Measurements from ENCODE around the gene SV2C.
"Not testable (repeated sequence)": the region's sequence is repeated elsewhere in the genome, so short reads cannot be mapped to it uniquely, and the experiment has no call there.

Gene SV2C, protein sequence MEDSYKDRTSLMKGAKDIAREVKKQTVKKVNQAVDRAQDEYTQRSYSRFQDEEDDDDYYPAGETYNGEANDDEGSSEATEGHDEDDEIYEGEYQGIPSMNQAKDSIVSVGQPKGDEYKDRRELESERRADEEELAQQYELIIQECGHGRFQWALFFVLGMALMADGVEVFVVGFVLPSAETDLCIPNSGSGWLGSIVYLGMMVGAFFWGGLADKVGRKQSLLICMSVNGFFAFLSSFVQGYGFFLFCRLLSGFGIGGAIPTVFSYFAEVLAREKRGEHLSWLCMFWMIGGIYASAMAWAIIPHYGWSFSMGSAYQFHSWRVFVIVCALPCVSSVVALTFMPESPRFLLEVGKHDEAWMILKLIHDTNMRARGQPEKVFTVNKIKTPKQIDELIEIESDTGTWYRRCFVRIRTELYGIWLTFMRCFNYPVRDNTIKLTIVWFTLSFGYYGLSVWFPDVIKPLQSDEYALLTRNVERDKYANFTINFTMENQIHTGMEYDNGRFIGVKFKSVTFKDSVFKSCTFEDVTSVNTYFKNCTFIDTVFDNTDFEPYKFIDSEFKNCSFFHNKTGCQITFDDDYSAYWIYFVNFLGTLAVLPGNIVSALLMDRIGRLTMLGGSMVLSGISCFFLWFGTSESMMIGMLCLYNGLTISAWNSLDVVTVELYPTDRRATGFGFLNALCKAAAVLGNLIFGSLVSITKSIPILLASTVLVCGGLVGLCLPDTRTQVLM

GRCh38 chr5:76082772-76083554 lies at the start of gene SV2C:
SV2C (plus strand) TSS chr5:76083383; CDS start chr5:76131751, 48,368 bp downstream.
- peaks cover 15% of the 10 kb centered on the region; the same call in 1 of the 2 replicates for H3K4me1 ChIP-seq (ENCODE audit: control insufficient read depth, insufficient read depth, low read length)
- no peaks in the 10 kb centered on the region for H3K9me3 ChIP-seq (ENCODE audit: control insufficient read depth, insufficient read depth, low read depth, low read length)
- H3K9ac ChIP-seq (ENCODE audit: low read length) = no peak within 1 kb of the TSS
- H3K27ac ChIP-seq (ENCODE audit: low read depth, low read length) = no peak within 1 kb of the TSS
- no peaks in the 10 kb centered on the region for H3K36me3 ChIP-seq (ENCODE audit: control insufficient read depth, insufficient read depth, low read length)
- H3K4me3 ChIP-seq (ENCODE audit: low read depth, low read length) = peak within 1 kb of the TSS; percentile 74
- H3K27me3 ChIP-seq (ENCODE audit: control insufficient read depth, insufficient read depth, low read length) = peaks cover 98% of the 10 kb centered on the region

- peak overlapping the region; percentile 60 for H3K9ac ChIP-seq (ENCODE audit: low read length)
- H3K27me3 ChIP-seq (ENCODE audit: control insufficient read depth, insufficient read depth, low read length); H3K4me1 ChIP-seq (ENCODE audit: control insufficient read depth, insufficient read depth, low read length); H3K36me3 ChIP-seq (ENCODE audit: control insufficient read depth, insufficient read depth, low read length); H3K9me3 ChIP-seq (ENCODE audit: control insufficient read depth, insufficient read depth, low read depth, low read length); H3K27ac ChIP-seq (ENCODE audit: low read depth, low read length): not testable (repeated sequence)
- peak overlapping the region; percentile 65 for H3K4me3 ChIP-seq (ENCODE audit: low read depth, low read length)
Observed at GRCh38 chr5:76037736-76038151, 45.4 kb upstream of the SV2C start.

DNA sequence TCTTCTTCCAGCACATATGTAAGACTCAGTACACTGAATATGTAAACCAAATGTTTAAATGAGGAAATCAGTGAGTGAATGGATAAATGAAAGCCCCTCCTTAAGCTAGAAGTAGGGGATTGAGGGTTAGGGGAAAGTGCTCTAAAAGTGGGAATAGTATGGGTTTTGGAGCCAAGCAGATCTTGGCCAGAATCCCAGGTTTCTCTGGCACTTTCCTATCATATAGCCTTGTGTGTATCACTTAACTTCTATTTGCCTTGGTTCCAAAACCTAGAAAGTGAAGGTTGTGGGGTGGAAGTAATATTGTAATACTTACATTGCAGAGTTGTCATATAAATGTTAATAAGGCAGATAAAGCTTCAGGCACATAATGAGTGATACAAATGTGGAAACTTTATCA lies 45.0 kb upstream of the SV2C start:
- Histone ChIP-seq H3K4me1 (ENCODE audit: control insufficient read depth, insufficient read depth, low read length) (peaks cover 4% of the 10 kb centered on the region; the same call in 1 of the 2 replicates), H3K4me3 (ENCODE audit: low read depth, low read length) (peak overlapping the region; percentile 65), H3K27me3 (ENCODE audit: control insufficient read depth, insufficient read depth, low read length) (no peaks in the 10 kb centered on the region), H3K9me3 (ENCODE audit: control insufficient read depth, insufficient read depth, low read depth, low read length) (no peaks in the 10 kb centered on the region), H3K9ac (ENCODE audit: low read length) (no peak overlapping the region), H3K36me3 (ENCODE audit: control insufficient read depth, insufficient read depth, low read length) (no peaks in the 10 kb centered on the region), H3K27ac (ENCODE audit: low read depth, low read length) (no peak overlapping the region)

DNA sequence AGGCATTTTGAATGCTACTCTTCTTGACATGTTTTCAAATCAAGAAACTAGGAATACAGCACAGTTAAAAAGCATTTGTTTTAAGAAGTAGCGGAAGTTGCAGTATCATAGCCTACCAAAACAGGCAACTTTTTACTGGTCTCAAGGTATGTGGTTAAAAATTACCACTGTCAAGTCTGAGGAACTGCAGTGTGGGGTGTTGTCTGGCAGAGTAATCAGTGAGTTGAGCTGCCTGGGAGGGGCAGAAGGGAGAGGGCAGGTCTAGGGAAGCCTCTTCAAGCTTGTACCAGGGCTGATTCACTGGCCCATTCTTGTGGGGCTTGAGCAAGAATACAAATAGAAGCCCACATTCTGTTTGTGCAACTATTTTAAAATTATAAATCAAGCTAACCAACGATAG lies 42.4 kb upstream of the SV2C start:
- H3K36me3 ChIP-seq (ENCODE audit: control insufficient read depth, insufficient read depth, low read length) = no peaks in the 10 kb centered on the region
- H3K27ac ChIP-seq (ENCODE audit: low read depth, low read length) = no peak overlapping the region
- no peaks in the 10 kb centered on the region for H3K27me3 ChIP-seq (ENCODE audit: control insufficient read depth, insufficient read depth, low read length)
- no peak overlapping the region for H3K9ac ChIP-seq (ENCODE audit: low read length)
- peaks cover 4% of the 10 kb centered on the region; the same call in 1 of the 2 replicates for H3K4me1 ChIP-seq (ENCODE audit: control insufficient read depth, insufficient read depth, low read length)
- H3K4me3 ChIP-seq (ENCODE audit: low read depth, low read length) = no peak overlapping the region
- no peaks in the 10 kb centered on the region for H3K9me3 ChIP-seq (ENCODE audit: control insufficient read depth, insufficient read depth, low read depth, low read length)

- Histone ChIP-seq H3K4me3 (ENCODE audit: low read depth, low read length) (no peak overlapping the region), H3K9me3 (ENCODE audit: control insufficient read depth, insufficient read depth, low read depth, low read length) (no peaks in the 10 kb centered on the region), H3K27ac (ENCODE audit: low read depth, low read length) (no peak overlapping the region), H3K4me1 (ENCODE audit: control insufficient read depth, insufficient read depth, low read length) (peaks cover 4% of the 10 kb centered on the region; the same call in 1 of the 2 replicates), H3K36me3 (ENCODE audit: control insufficient read depth, insufficient read depth, low read length) (no peaks in the 10 kb centered on the region), H3K9ac (ENCODE audit: low read length) (no peak overlapping the region), H3K27me3 (ENCODE audit: control insufficient read depth, insufficient read depth, low read length) (no peaks in the 10 kb centered on the region)
Observed at GRCh38 chr5:76041863-76042262, 41.3 kb upstream of the SV2C start.

- no peak overlapping the region for H3K9ac ChIP-seq (ENCODE audit: low read length)
- H3K36me3 ChIP-seq (ENCODE audit: control insufficient read depth, insufficient read depth, low read length) = no peaks in the 10 kb centered on the region
Observed at GRCh38 chr5:76046741-76047140, 36.4 kb upstream of the SV2C start.

GRCh38 chr5:76050134-76050533 lies 33.0 kb upstream of the SV2C start:
- H3K4me3 ChIP-seq (ENCODE audit: low read depth, low read length) = no peak overlapping the region
- H3K4me1 ChIP-seq (ENCODE audit: control insufficient read depth, insufficient read depth, low read length) = no peaks in the 10 kb centered on the region
- no peak overlapping the region for H3K27ac ChIP-seq (ENCODE audit: low read depth, low read length)
- H3K27me3 ChIP-seq (ENCODE audit: control insufficient read depth, insufficient read depth, low read length) = no peaks in the 10 kb centered on the region
- H3K9me3 ChIP-seq (ENCODE audit: control insufficient read depth, insufficient read depth, low read depth, low read length) = no peaks in the 10 kb centered on the region
- H3K9ac ChIP-seq (ENCODE audit: low read length) = no peak overlapping the region
- no peaks in the 10 kb centered on the region for H3K36me3 ChIP-seq (ENCODE audit: control insufficient read depth, insufficient read depth, low read length)

More at GRCh38 chr5:76046741-76047140, 36.4 kb upstream of the SV2C start:
- H3K27me3 ChIP-seq (ENCODE audit: control insufficient read depth, insufficient read depth, low read length) = no peaks in the 10 kb centered on the region
- H3K4me1 ChIP-seq (ENCODE audit: control insufficient read depth, insufficient read depth, low read length) = no peaks in the 10 kb centered on the region
- no peaks in the 10 kb centered on the region for H3K9me3 ChIP-seq (ENCODE audit: control insufficient read depth, insufficient read depth, low read depth, low read length)
- H3K4me3 ChIP-seq (ENCODE audit: low read depth, low read length) = no peak overlapping the region
- H3K27ac ChIP-seq (ENCODE audit: low read depth, low read length) = no peak overlapping the region

GRCh38 chr5:76062502-76063041 lies 20.6 kb upstream of the SV2C start:
- Histone ChIP-seq H3K4me1 (ENCODE audit: control insufficient read depth, insufficient read depth, low read length) (no peaks in the 10 kb centered on the region), H3K27me3 (ENCODE audit: control insufficient read depth, insufficient read depth, low read length) (no peaks in the 10 kb centered on the region), H3K9me3 (ENCODE audit: control insufficient read depth, insufficient read depth, low read depth, low read length) (no peaks in the 10 kb centered on the region), H3K4me3 (ENCODE audit: low read depth, low read length) (no peak overlapping the region), H3K27ac (ENCODE audit: low read depth, low read length) (no peak overlapping the region), H3K36me3 (ENCODE audit: control insufficient read depth, insufficient read depth, low read length) (no peaks in the 10 kb centered on the region), H3K9ac (ENCODE audit: low read length) (no peak overlapping the region)

DNA sequence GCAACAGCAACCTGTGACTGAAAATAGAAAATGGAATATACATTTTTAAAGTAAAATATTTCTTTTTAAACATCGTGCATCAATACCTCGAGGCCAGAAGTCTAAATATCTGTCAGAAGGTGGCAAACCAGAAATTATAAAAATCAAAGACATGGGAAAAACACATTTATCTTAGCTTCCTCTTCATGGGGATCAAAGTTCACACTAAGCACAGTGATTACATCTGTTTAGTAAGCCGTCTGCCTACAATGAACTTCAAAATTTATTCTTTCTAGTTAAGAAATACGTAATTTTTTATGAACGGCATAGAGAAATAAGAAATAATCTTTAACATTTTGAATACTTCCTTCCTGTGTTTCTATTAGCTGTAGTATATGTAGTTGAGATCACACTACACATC lies 17.9 kb upstream of the SV2C start:
- H3K36me3 ChIP-seq (ENCODE audit: control insufficient read depth, insufficient read depth, low read length) = no peaks in the 10 kb centered on the region
- no peak overlapping the region for H3K9ac ChIP-seq (ENCODE audit: low read length)
- no peak overlapping the region for H3K4me3 ChIP-seq (ENCODE audit: low read depth, low read length)
- no peak overlapping the region for H3K27ac ChIP-seq (ENCODE audit: low read depth, low read length)
- no peaks in the 10 kb centered on the region for H3K4me1 ChIP-seq (ENCODE audit: control insufficient read depth, insufficient read depth, low read length)
- H3K27me3 ChIP-seq (ENCODE audit: control insufficient read depth, insufficient read depth, low read length) = no peaks in the 10 kb centered on the region
- H3K9me3 ChIP-seq (ENCODE audit: control insufficient read depth, insufficient read depth, low read depth, low read length) = no peaks in the 10 kb centered on the region

GRCh38 chr5:76069061-76069735 lies 14.0 kb upstream of the SV2C start:
- H3K9me3 ChIP-seq (ENCODE audit: control insufficient read depth, insufficient read depth, low read depth, low read length) = no peaks in the 10 kb centered on the region
- H3K27me3 ChIP-seq (ENCODE audit: control insufficient read depth, insufficient read depth, low read length) = no peaks in the 10 kb centered on the region
- H3K9ac ChIP-seq (ENCODE audit: low read length) = no peak overlapping the region
- H3K4me3 ChIP-seq (ENCODE audit: low read depth, low read length) = no peak overlapping the region
- H3K4me1 ChIP-seq (ENCODE audit: control insufficient read depth, insufficient read depth, low read length) = no peaks in the 10 kb centered on the region
- no peaks in the 10 kb centered on the region for H3K36me3 ChIP-seq (ENCODE audit: control insufficient read depth, insufficient read depth, low read length)
- H3K27ac ChIP-seq (ENCODE audit: low read depth, low read length) = no peak overlapping the region

Measured in HUES6 (cell line).